ENCODE results near the gene HS3ST6. TPM values are rescaled to one million over a fixed set of nuclear protein-coding genes. Genes with fewer than 3 reads are reported as not detected.

HS3ST6 gene
- total RNA-seq: 1 to 10 TPM in 2 of 4 donors, under 1 TPM in 1, not detected in 1; 1.00 to 4.4 (median 1.1) TPM

- no peaks in the 10 kb centered on the region for H3K9me3 ChIP-seq
- TF ChIP-seq POLR2AphosphoS5 (IDR thresholded peaks at IDR 0.05) (no peak), POLR2A (IDR thresholded peaks at IDR 0.05) (no peak), EP300 (IDR thresholded peaks at IDR 0.05; ENCODE audit: low read depth) (no peak)
- TF ChIP-seq, protein P1, sequence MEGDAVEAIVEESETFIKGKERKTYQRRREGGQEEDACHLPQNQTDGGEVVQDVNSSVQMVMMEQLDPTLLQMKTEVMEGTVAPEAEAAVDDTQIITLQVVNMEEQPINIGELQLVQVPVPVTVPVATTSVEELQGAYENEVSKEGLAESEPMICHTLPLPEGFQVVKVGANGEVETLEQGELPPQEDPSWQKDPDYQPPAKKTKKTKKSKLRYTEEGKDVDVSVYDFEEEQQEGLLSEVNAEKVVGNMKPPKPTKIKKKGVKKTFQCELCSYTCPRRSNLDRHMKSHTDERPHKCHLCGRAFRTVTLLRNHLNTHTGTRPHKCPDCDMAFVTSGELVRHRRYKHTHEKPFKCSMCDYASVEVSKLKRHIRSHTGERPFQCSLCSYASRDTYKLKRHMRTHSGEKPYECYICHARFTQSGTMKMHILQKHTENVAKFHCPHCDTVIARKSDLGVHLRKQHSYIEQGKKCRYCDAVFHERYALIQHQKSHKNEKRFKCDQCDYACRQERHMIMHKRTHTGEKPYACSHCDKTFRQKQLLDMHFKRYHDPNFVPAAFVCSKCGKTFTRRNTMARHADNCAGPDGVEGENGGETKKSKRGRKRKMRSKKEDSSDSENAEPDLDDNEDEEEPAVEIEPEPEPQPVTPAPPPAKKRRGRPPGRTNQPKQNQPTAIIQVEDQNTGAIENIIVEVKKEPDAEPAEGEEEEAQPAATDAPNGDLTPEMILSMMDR (IDR thresholded peaks at IDR 0.05): no peak
- DNase-seq: no peak
- peak within 1 kb of the TSS in 2 of 4 donors; percentile 13 to 14 for H3K4me3 ChIP-seq
- intact Hi-C loops (cut with DNase I; ENCODE audit: low total_unique reads): no loop called here
- 5% methylated on average over 50 of the region's 71 CpGs; no CpG with 5 or more reads in 1 of the 2 donors for WGBS, 2 donors (ENCODE audit: low coverage in 1 of 2)
- peaks cover 86% of the 10 kb centered on the region for H3K27me3 ChIP-seq
- no peak within 1 kb of the TSS for H3K27ac ChIP-seq
- in situ Hi-C loops (cut with MboI; ENCODE audit: low pct_ligation_motif_present in 1 of 4, low pct_unique_long_range_greater_than_20kb in 1 of 4, low sequenced_read_pairs in 3 of 4): no loop called here
- no peaks in the 10 kb centered on the region for H3K36me3 ChIP-seq
- peaks cover 13 to 39% (median 25%) of the 10 kb centered on the region in 4 donors for H3K4me1 ChIP-seq
These were observed at the start of gene HS3ST6 for GRCh38 chr16:1918351-1919326. Gene HS3ST6 (minus strand): TSS chr16:1918415. CDS start chr16:1918323, 92 bp downstream.

GRCh38 chr16:1966460-1966859 lies 48.2 kb upstream of the HS3ST6 start, which contains the start of gene RNF151:
Gene RNF151 (plus strand): TSS chr16:1966856. CDS start chr16:1966882, 26 bp downstream.
- no peaks in the 10 kb centered on the region for H3K27me3 ChIP-seq
- peaks cover 4 to 36% (median 29%) of the 10 kb centered on the region in 4 donors for H3K4me1 ChIP-seq
- 96 to 100% methylated on average over 1 to 6 of the region's 6 CpGs for WGBS, 2 donors (ENCODE audit: low coverage in 1 of 2)
- H3K4me3 ChIP-seq: peak within 1 kb of the TSS in 3 of 4 donors; percentile 89 to 99 (median 91)
- in situ Hi-C loops (cut with MboI; ENCODE audit: low pct_ligation_motif_present in 1 of 4, low pct_unique_long_range_greater_than_20kb in 1 of 4, low sequenced_read_pairs in 3 of 4) (no loop called here), intact Hi-C loops (cut with DNase I; ENCODE audit: low total_unique reads) (no loop called here)
- no peaks in the 10 kb centered on the region for H3K9me3 ChIP-seq
- H3K27ac ChIP-seq: peak within 1 kb of the TSS; percentile 96 to 99 (median 98)
- TF ChIP-seq EP300 (IDR thresholded peaks at IDR 0.05; ENCODE audit: low read depth) (no peak), POLR2A (IDR thresholded peaks at IDR 0.05) (no peak), POLR2AphosphoS5 (IDR thresholded peaks at IDR 0.05) (no peak)
- TF ChIP-seq, protein P1 (IDR thresholded peaks at IDR 0.05): no peak
- DNase-seq: no peak
- peaks cover 0 to 15% (median 6%) of the 10 kb centered on the region in 4 donors for H3K36me3 ChIP-seq

GRCh38 chr16:1965396-1966001 lies 47.3 kb upstream of the HS3ST6 start:
- Histone ChIP-seq H3K4me1 (peaks cover 5 to 36% (median 29%) of the 10 kb centered on the region in 4 donors), H3K36me3 (peaks cover 0 to 16% (median 6%) of the 10 kb centered on the region in 4 donors), H3K9me3 (no peaks in the 10 kb centered on the region), H3K4me3 (peak overlapping the region; percentile 76 to 99 (median 90)), H3K27ac (peak overlapping the region; percentile 96 to 99 (median 98)), H3K27me3 (no peaks in the 10 kb centered on the region)
- peak in 1 of 3 donors; percentile 3 for TF ChIP-seq POLR2AphosphoS5 (IDR thresholded peaks at IDR 0.05)
- no peak for TF ChIP-seq POLR2A (IDR thresholded peaks at IDR 0.05)
- DNase-seq: no peak
- in situ Hi-C loops (cut with MboI; ENCODE audit: low pct_ligation_motif_present in 1 of 4, low pct_unique_long_range_greater_than_20kb in 1 of 4, low sequenced_read_pairs in 3 of 4): no loop called here
- intact Hi-C loops (cut with DNase I; ENCODE audit: low total_unique reads): no loop called here
- 18% methylated on average over 24 of the region's 24 CpGs; no CpG with 5 or more reads in 1 of the 2 donors for WGBS, 2 donors (ENCODE audit: low coverage in 1 of 2)

- Histone ChIP-seq H3K27me3 (no peaks in the 10 kb centered on the region), H3K4me1 (peaks cover 8 to 44% (median 35%) of the 10 kb centered on the region in 4 donors), H3K4me3 (peak within 1 kb of the TSS; percentile 84 to 99 (median 90)), H3K36me3 (peaks cover 0 to 16% (median 6%) of the 10 kb centered on the region in 4 donors), H3K9me3 (no peaks in the 10 kb centered on the region), H3K27ac (peak within 1 kb of the TSS; percentile 96 to 99 (median 98))
- intact Hi-C loops (cut with DNase I; ENCODE audit: low total_unique reads): no loop called here
- TF ChIP-seq POLR2AphosphoS5 (IDR thresholded peaks at IDR 0.05) (peak; percentile 97 to 100 (median 99)), POLR2A (IDR thresholded peaks at IDR 0.05) (peak; percentile 99), EP300 (IDR thresholded peaks at IDR 0.05; ENCODE audit: low read depth) (no peak)
- TF ChIP-seq, protein P1 (IDR thresholded peaks at IDR 0.05): peak in 1 of 5 experiments; percentile 11
- peak; percentile 99 for DNase-seq
- 0% methylated on average over 35 of the region's 97 CpGs; no CpG with 5 or more reads in 1 of the 2 donors for WGBS, 2 donors (ENCODE audit: low coverage in 1 of 2)
- in situ Hi-C loops (cut with MboI; ENCODE audit: low pct_ligation_motif_present in 1 of 4, low pct_unique_long_range_greater_than_20kb in 1 of 4, low sequenced_read_pairs in 3 of 4): no loop called here
These were observed 46.5 kb upstream of the HS3ST6 start, which contains the start of gene RPS2 for GRCh38 chr16:1964506-1965395. Gene RPS2 (minus strand): TSS chr16:1964826. CDS start chr16:1964625, 201 bp downstream.

Data from transverse colon (tissue), 4 donors.